H9 (cell line): ENCODE data around the gene NEK4. TPM values are rescaled to one million over a fixed set of nuclear protein-coding genes. Genes with fewer than 3 reads are reported as not detected.

Experiments used
- DNase-seq: peaks from one replicate; pipeline ENCODE4 v3.0.0-alpha.2; 2017
- H2AFZ ChIP-seq: one replicate; pipeline ENCODE4 v1.6.1; 2013; ENCODE audit warnings: mild to moderate bottlenecking, low read length, control low read depth, moderate library complexity
- H2AK5ac ChIP-seq: 2 replicates; pipeline ENCODE4 v1.6.1; 2013; ENCODE audit warnings: low read length, control low read depth, mixed read lengths; ENCODE audit not compliant: insufficient read length
- H2BK120ac ChIP-seq: one replicate; pipeline ENCODE4 v1.6.1; 2013; ENCODE audit warnings: low read depth, mild to moderate bottlenecking, low read length, control low read depth, inconsistent platforms; ENCODE audit not compliant: poor library complexity, severe bottlenecking
- H2BK12ac ChIP-seq: 2 replicates; pipeline ENCODE4 v1.6.1; 2013; ENCODE audit warnings: low read length, control low read depth, mixed read lengths, low read depth; ENCODE audit not compliant: insufficient read length
- H2BK15ac ChIP-seq: 2 replicates; pipeline ENCODE4 v1.6.1; 2013; ENCODE audit warnings: low read depth, low read length, control low read depth
- H2BK20ac ChIP-seq: one replicate; pipeline ENCODE4 v1.6.1; 2013; ENCODE audit warnings: low read depth, mild to moderate bottlenecking, low read length, control low read depth, inconsistent platforms; ENCODE audit not compliant: poor library complexity, severe bottlenecking
- H2BK5ac ChIP-seq: 2 replicates; pipeline ENCODE4 v1.6.1; 2013; ENCODE audit warnings: low read length, control low read depth, mixed read lengths; ENCODE audit not compliant: insufficient read length
- H3K14ac ChIP-seq: 2 replicates; pipeline ENCODE4 v1.6.1; 2013; ENCODE audit warnings: low read length, control low read depth; ENCODE audit not compliant: insufficient read depth
- H3K18ac ChIP-seq: 2 replicates; pipeline ENCODE4 v1.6.1; 2013; ENCODE audit warnings: low read depth, mild to moderate bottlenecking, mixed read lengths, low read length, control low read depth; ENCODE audit not compliant: insufficient read length
- H3K23ac ChIP-seq: 2 replicates; pipeline ENCODE4 v1.6.1; 2013; ENCODE audit warnings: low read length, control low read depth, mixed read lengths, low read depth; ENCODE audit not compliant: insufficient read length
- H3K23me2 ChIP-seq: 2 replicates; pipeline ENCODE4 v1.6.1; 2013; ENCODE audit warnings: low read depth, mild to moderate bottlenecking, mixed read lengths, low read length, control low read depth; ENCODE audit not compliant: insufficient read length, poor library complexity, severe bottlenecking
- H3K27ac ChIP-seq: 2 replicates; pipeline ENCODE4 v1.5.1; 2013; ENCODE audit warnings: low read length, control low read depth, mixed read lengths, low read depth; ENCODE audit not compliant: insufficient read length
- H3K27me3 ChIP-seq: 2 replicates; pipeline ENCODE4 v1.6.1; 2013; ENCODE audit warnings: low read length, control low read depth, inconsistent platforms; ENCODE audit not compliant: insufficient read depth
- H3K4ac ChIP-seq: 2 replicates; pipeline ENCODE4 v1.6.1; 2013; ENCODE audit warnings: low read depth, mild to moderate bottlenecking, control low read depth, inconsistent platforms, low read length, moderate library complexity
- H3K4me1 ChIP-seq: 2 replicates; pipeline ENCODE4 v1.6.1; 2013; ENCODE audit warnings: low read length, control low read depth, inconsistent platforms; ENCODE audit not compliant: insufficient read depth
- H3K4me2 ChIP-seq: 2 replicates; pipeline ENCODE4 v1.6.1; 2013; ENCODE audit warnings: low read length, control low read depth, mixed read lengths; ENCODE audit not compliant: insufficient read length, insufficient read depth
- H3K56ac ChIP-seq: 2 replicates; pipeline ENCODE4 v1.6.1; 2013; ENCODE audit warnings: low read depth, mild to moderate bottlenecking, mixed read lengths, low read length, control low read depth; ENCODE audit not compliant: insufficient read length
- H3K79me1 ChIP-seq: 2 replicates; pipeline ENCODE4 v1.6.1; 2013; ENCODE audit warnings: low read depth, mild to moderate bottlenecking, moderate library complexity, low read length, control low read depth, inconsistent platforms; ENCODE audit not compliant: insufficient read depth, poor library complexity, severe bottlenecking
- H3K79me2 ChIP-seq: 2 replicates; pipeline ENCODE4 v1.6.1; 2013; ENCODE audit warnings: low read length, control low read depth, inconsistent platforms; ENCODE audit not compliant: insufficient read depth
- H3K9ac ChIP-seq: 2 replicates; pipeline ENCODE4 v1.6.1; 2013; ENCODE audit warnings: low read length, control low read depth, mixed read lengths; ENCODE audit not compliant: insufficient read length; ENCODE audit errors: extremely low read depth
- H3K9me3 ChIP-seq: one replicate; pipeline ENCODE4 v1.6.1; 2013; ENCODE audit warnings: low read depth, low read length, inconsistent platforms; ENCODE audit not compliant: control insufficient read depth
- H3T11ph ChIP-seq: one replicate; pipeline ENCODE4 v1.6.1; 2013; ENCODE audit warnings: mild to moderate bottlenecking, low read length, control low read depth, inconsistent platforms
- H4K20me1 ChIP-seq: one replicate; pipeline ENCODE4 v1.6.1; 2013; ENCODE audit not compliant: control insufficient read depth, insufficient read length, insufficient read depth
- H4K5ac ChIP-seq: 2 replicates; pipeline ENCODE4 v1.6.1; 2013; ENCODE audit warnings: low read depth, mild to moderate bottlenecking, mixed read lengths, low read length, control low read depth; ENCODE audit not compliant: insufficient read length
- H4K8ac ChIP-seq: replicated peaks from 2 replicates; pipeline ENCODE4 v1.6.1; 2013; ENCODE audit warnings: low read length, control low read depth, mixed read lengths, low read depth; ENCODE audit not compliant: insufficient read length
- H4K91ac ChIP-seq: 2 replicates; pipeline ENCODE4 v1.6.1; 2013; ENCODE audit warnings: low read depth, mild to moderate bottlenecking, moderate library complexity, mixed read lengths, low read length, control low read depth; ENCODE audit not compliant: insufficient read length
- H3K27ac Mint-ChIP-seq, 3 experiments: 2 replicates in 2 of 3; 3 replicates in 1 of 3; pipeline ENCODE4 v1.8.0; 2020 to 2021; ENCODE audit warnings: mixed read lengths in 3 of 3, mild to moderate bottlenecking in 1 of 3, moderate library complexity in 1 of 3
- H3K27me3 Mint-ChIP-seq: 2 replicates; pipeline ENCODE4 v1.8.0; 2021; ENCODE audit warnings: low read depth, mild to moderate bottlenecking, moderate library complexity, mixed read lengths
- H3K36me3 Mint-ChIP-seq, 3 experiments: 2 replicates in 2 of 3; 3 replicates in 1 of 3; pipeline ENCODE4 v1.8.0; 2020 to 2021; ENCODE audit warnings: low read depth in 3 of 3, mixed read lengths in 3 of 3; ENCODE audit not compliant: insufficient read depth in 1 of 3
- H3K4me1 Mint-ChIP-seq, 2 experiments: 2 replicates each; pipeline ENCODE4 v1.8.0; 2020; ENCODE audit warnings: mixed read lengths in 2 of 2
- H3K4me3 Mint-ChIP-seq, 2 experiments: 2 replicates in 1 of 2; 3 replicates in 1 of 2; pipeline ENCODE4 v1.8.0; 2020 to 2021; ENCODE audit warnings: mild to moderate bottlenecking in 2 of 2, mixed read lengths in 2 of 2, moderate library complexity in 1 of 2
- H3K9me3 Mint-ChIP-seq, 2 experiments: 2 replicates in 1 of 2; 3 replicates in 1 of 2; pipeline ENCODE4 v1.8.0; 2020; ENCODE audit warnings: mild to moderate bottlenecking in 2 of 2, mixed read lengths in 2 of 2, moderate library complexity in 1 of 2
- WGBS: extraction: QIAGEN DNeasy Blood & Tissue Kit; methylation state at CpG from one replicate; pipeline ENCODE4 v1.1.7; 2013; ENCODE audit warnings: missing lambda C conversion rate, low lambda C conversion rate, mixed read lengths; ENCODE audit not compliant: insufficient read length; ENCODE audit errors: extremely low coverage; 5-methylcytosine and 5-hydroxymethylcytosine counted together
- total RNA-seq: library from RNA; stranded (reverse); gene quantifications from 2 replicates; pipeline ENCODE4 v1.2.1, GENCODE V29; 2021
- TF ChIP-seq, protein P1 (sequence below): fragments of 200-600 bp; sonication (generic); conservative IDR thresholded peaks from 3 replicates; pipeline ENCODE4 v1.8.0; 2021; ENCODE audit warnings: antibody characterized with exemption, mild to moderate bottlenecking

NEK4 gene
- total RNA-seq, 1 experiment from 2014 or later: 36.0 TPM

DNA sequence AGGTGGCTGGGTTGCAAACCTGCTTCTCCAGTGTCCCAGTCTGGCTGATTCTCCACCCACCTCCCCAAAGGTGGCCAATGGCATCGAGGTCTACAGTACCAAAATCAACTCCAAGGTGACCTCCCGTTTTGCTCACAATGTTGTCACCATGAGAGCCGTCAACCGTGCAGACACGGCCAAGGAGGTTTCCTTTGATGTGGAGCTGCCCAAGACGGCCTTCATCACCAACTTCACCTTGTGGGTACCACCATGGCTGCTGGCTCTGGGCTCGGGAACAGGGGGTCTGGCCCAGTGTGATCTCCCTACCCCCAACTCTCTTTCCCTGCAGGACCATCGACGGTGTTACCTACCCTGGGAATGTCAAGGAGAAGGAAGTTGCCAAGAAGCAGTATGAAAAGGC is 25.7 kb upstream of the NEK4 start:
- Mint-ChIP-seq H3K36me3 (no peaks in the 10 kb centered on the region; a peak in 1 of 7 replicates), H3K27me3 (peaks cover 2% of the 10 kb centered on the region), H3K4me1 (peaks cover 6 to 8% of the 10 kb centered on the region in 2 experiments; a peak in 3 of 4 replicates), H3K9me3 (no peaks in the 10 kb centered on the region), H3K27ac (no peak overlapping the region), H3K4me3 (no peak overlapping the region)
- no peak overlapping the region for H4K8ac ChIP-seq
- no peak overlapping the region for H2BK120ac ChIP-seq
- no peak overlapping the region for H2BK15ac ChIP-seq
- H3K27ac ChIP-seq: no peak overlapping the region
- H3K9me3 ChIP-seq: no peaks in the 10 kb centered on the region
- no peak overlapping the region for H3K4ac ChIP-seq
- no peak overlapping the region for H3T11ph ChIP-seq
- no peak overlapping the region for H2BK5ac ChIP-seq
- no peak overlapping the region for H3K9ac ChIP-seq
- no peaks in the 10 kb centered on the region for H3K4me1 ChIP-seq
- H3K56ac ChIP-seq: no peak overlapping the region
- H4K20me1 ChIP-seq: no peaks in the 10 kb centered on the region
- no peaks in the 10 kb centered on the region for H3K79me1 ChIP-seq
- H3K14ac ChIP-seq: no peak overlapping the region; the same call in 1 of the 2 replicates
- no peak overlapping the region for H2AFZ ChIP-seq
- H2BK20ac ChIP-seq: no peak overlapping the region
- no peaks in the 10 kb centered on the region for H3K27me3 ChIP-seq
- H4K5ac ChIP-seq: no peak overlapping the region
- H2AK5ac ChIP-seq: no peak overlapping the region
- DNase-seq: no peak
- H3K18ac ChIP-seq: no peak overlapping the region
- no peak overlapping the region for H2BK12ac ChIP-seq
- no peaks in the 10 kb centered on the region for H3K23me2 ChIP-seq
- H3K23ac ChIP-seq: no peak overlapping the region
- no peak overlapping the region for H4K91ac ChIP-seq
- no peaks in the 10 kb centered on the region for H3K79me2 ChIP-seq
- WGBS: no CpG with 5 or more reads among the region's 9 CpGs
- TF ChIP-seq, protein P1, sequence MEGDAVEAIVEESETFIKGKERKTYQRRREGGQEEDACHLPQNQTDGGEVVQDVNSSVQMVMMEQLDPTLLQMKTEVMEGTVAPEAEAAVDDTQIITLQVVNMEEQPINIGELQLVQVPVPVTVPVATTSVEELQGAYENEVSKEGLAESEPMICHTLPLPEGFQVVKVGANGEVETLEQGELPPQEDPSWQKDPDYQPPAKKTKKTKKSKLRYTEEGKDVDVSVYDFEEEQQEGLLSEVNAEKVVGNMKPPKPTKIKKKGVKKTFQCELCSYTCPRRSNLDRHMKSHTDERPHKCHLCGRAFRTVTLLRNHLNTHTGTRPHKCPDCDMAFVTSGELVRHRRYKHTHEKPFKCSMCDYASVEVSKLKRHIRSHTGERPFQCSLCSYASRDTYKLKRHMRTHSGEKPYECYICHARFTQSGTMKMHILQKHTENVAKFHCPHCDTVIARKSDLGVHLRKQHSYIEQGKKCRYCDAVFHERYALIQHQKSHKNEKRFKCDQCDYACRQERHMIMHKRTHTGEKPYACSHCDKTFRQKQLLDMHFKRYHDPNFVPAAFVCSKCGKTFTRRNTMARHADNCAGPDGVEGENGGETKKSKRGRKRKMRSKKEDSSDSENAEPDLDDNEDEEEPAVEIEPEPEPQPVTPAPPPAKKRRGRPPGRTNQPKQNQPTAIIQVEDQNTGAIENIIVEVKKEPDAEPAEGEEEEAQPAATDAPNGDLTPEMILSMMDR: no peak
- H3K4me2 ChIP-seq: no peak overlapping the region
